K562 (cell line): Measurements from ENCODE around the gene CCDC194. TPM values are rescaled to one million over a fixed set of nuclear protein-coding genes. Genes with fewer than 3 reads are reported as not detected.

Source experiments
- ARHGAP35 ChIP-seq: fragments of 450-650 bp; IDR thresholded peaks from 2 replicates; pipeline ENCODE4 v1.6.1; 2018; ENCODE audit not compliant: partially characterized antibody
- BRD9 ChIP-seq: fragments of 450-650 bp; IDR thresholded peaks from 2 replicates; pipeline ENCODE4 v1.6.1; 2018; ENCODE audit warnings: low read depth; ENCODE audit not compliant: partially characterized antibody
- CREM ChIP-seq: IDR thresholded peaks from 2 replicates; pipeline ENCODE4 v1.6.1; 2014; ENCODE audit warnings: antibody characterized with exemption, low read depth
- DPF2 ChIP-seq: fragments of 450-650 bp; IDR thresholded peaks from 2 replicates; pipeline ENCODE4 v1.6.1; 2016
- FOXJ3 ChIP-seq: sonication (generic); formaldehyde crosslinking; IDR thresholded peaks from 2 replicates; pipeline ENCODE4 v1.4.0; 2020; ENCODE audit warnings: mild to moderate bottlenecking, missing genetic modification reagents
- MAFG ChIP-seq: fragments of 450-650 bp; conservative IDR thresholded peaks from 2 replicates; pipeline ENCODE4 v1.6.1; 2016; ENCODE audit warnings: missing genetic modification characterization, missing compliant biosample characterization
- MAZ ChIP-seq, 2 experiments: fragments of 450-650 bp in 1 of 2; sonication (generic) in 1 of 2; formaldehyde crosslinking; IDR thresholded peaks in 1 of 2; conservative IDR thresholded peaks in 1 of 2; 2 replicates each; pipeline versions ENCODE4 v1.4.0 to v1.5.0; 2020; ENCODE audit warnings: mild to moderate bottlenecking in 1 of 2, missing genetic modification reagents in 1 of 2
- MEF2A ChIP-seq: IDR thresholded peaks from 2 replicates; pipeline ENCODE4 v1.6.1; 2011; ENCODE audit warnings: low read depth, mild to moderate bottlenecking, low read length, moderate library complexity; ENCODE audit not compliant: control insufficient read depth
- MYBL2 ChIP-seq, 2 experiments: fragments of 450-650 bp in 1 of 2; sonication (generic) in 1 of 2; formaldehyde crosslinking in 1 of 2; IDR thresholded peaks; 2 replicates each; pipeline versions ENCODE4 v1.6.1 to v1.8.1; 2017 to 2022; ENCODE audit warnings: borderline replicate concordance in 1 of 2, inconsistent platforms in 1 of 2, low read depth in 1 of 2, mild to moderate bottlenecking in 1 of 2, missing genetic modification reagents in 1 of 2, moderate library complexity in 1 of 2
- NELFE ChIP-seq: IDR thresholded peaks from 2 replicates; pipeline ENCODE4 v1.6.1; 2011; ENCODE audit warnings: mild to moderate bottlenecking; ENCODE audit not compliant: insufficient read depth, insufficient read length
- NFYB ChIP-seq: IDR thresholded peaks from 2 replicates; pipeline ENCODE4 v1.6.1; 2011; ENCODE audit warnings: mild to moderate bottlenecking, moderate library complexity; ENCODE audit not compliant: insufficient read length; ENCODE audit errors: extremely low read depth
- RFX5 ChIP-seq: IDR thresholded peaks from 2 replicates; pipeline ENCODE4 v1.6.1; 2011; ENCODE audit warnings: low read depth, mild to moderate bottlenecking, improper control_type of control experiment, low read length
- SIX5 ChIP-seq, 2 experiments: IDR thresholded peaks; 2 replicates each; pipeline ENCODE4 v1.6.1; 2011; ENCODE audit warnings: low read length in 2 of 2, borderline replicate concordance in 1 of 2, low read depth in 1 of 2, mild to moderate bottlenecking in 1 of 2, moderate library complexity in 1 of 2; ENCODE audit not compliant: insufficient read depth in 1 of 2
- SREBF2 ChIP-seq: sonication (generic); formaldehyde crosslinking; IDR thresholded peaks from 2 replicates; pipeline ENCODE4 v1.4.0; 2020; ENCODE audit warnings: mild to moderate bottlenecking, missing genetic modification reagents
- SUPT5H ChIP-seq: fragments of 450-650 bp; IDR thresholded peaks from 2 replicates; pipeline ENCODE4 v1.6.1; 2016
- TCFL5 ChIP-seq: fragments of 250-450 bp; sonication (Bioruptor Pico); conservative IDR thresholded peaks from 2 replicates; pipeline ENCODE4 v1.6.1; 2021; ENCODE audit warnings: mild to moderate bottlenecking, moderate library complexity, matching md5 sums
- ZNF347 ChIP-seq: fragments of 450-650 bp; formaldehyde crosslinking; IDR thresholded peaks from 2 replicates; pipeline ENCODE4 v1.4.0; 2020; ENCODE audit warnings: low read depth, mild to moderate bottlenecking, moderate library complexity
- ZNF41 ChIP-seq: fragments of 250-450 bp; sonication (Bioruptor Pico); conservative IDR thresholded peaks from 2 replicates; pipeline ENCODE4 v1.4.0; 2020; ENCODE audit warnings: mild to moderate bottlenecking
- ZNF639 ChIP-seq, 2 experiments: fragments of 200-800 bp in 1 of 2; sonication (Bioruptor generic) in 1 of 2; sonication (generic) in 1 of 2; formaldehyde crosslinking in 1 of 2; IDR thresholded peaks in 1 of 2; conservative IDR thresholded peaks in 1 of 2; 2 replicates each; pipeline versions ENCODE4 v1.5.0 to v1.6.1; 2016 to 2020; ENCODE audit warnings: missing compliant biosample characterization in 1 of 2, missing genetic modification characterization in 1 of 2, missing genetic modification reagents in 1 of 2
- ZNF764 ChIP-seq: fragments of 250-450 bp; sonication (Bioruptor Pico); IDR thresholded peaks from 2 replicates; pipeline ENCODE4 v1.4.0; 2020; ENCODE audit warnings: low read depth, mild to moderate bottlenecking, moderate library complexity
- polyA plus RNA-seq, 8 experiments: library from polyadenylated mRNA; depleted of rRNA in 4 of 8; stranded (reverse) in 5 of 8; unstranded in 3 of 8; fragments of >200 nt; fragmentation: Nextera tagmentation in 2 of 8; fragmentation: Illumina TruSeq in 1 of 8; extraction: Ambion mirVana in 2 of 8; extraction: Trizol in 1 of 8; gene quantifications; 2 replicates each; pipeline versions ENCODE4 v1.2.1 to v1.2.3, GENCODE V29; 2011 to 2014; ENCODE audit warnings: inconsistent platforms in 1 of 8, missing spikeins in 1 of 8
- total RNA-seq, 7 experiments: library from RNA; depleted of rRNA in 6 of 7; stranded (reverse); fragments of >200 nt in 6 of 7; fragmentation: Illumina TruSeq in 2 of 7; extraction: Trizol in 2 of 7; gene quantifications; 2 replicates each; pipeline versions ENCODE4 v1.2.1 to v1.2.3, GENCODE V29; 2011 to 2021; ENCODE audit warnings: low replicate concordance in 1 of 7
- TF ChIP-seq, protein P1 (sequence below): fragments of 450-650 bp; IDR thresholded peaks from 2 replicates; pipeline ENCODE4 v1.6.1; 2016; ENCODE audit warnings: antibody characterized with exemption
- TF ChIP-seq, protein P2 (sequence below): fragments of 150-350 bp; conservative IDR thresholded peaks from 2 replicates; pipeline ENCODE4 v1.6.1; 2014; ENCODE audit warnings: low read length

The CCDC194 gene
- total and polyA plus RNA-seq, 9 of the 15 experiments (the other 6 are each of a cell fraction or from before 2014, with no cell fraction given) = 0.13 to 1.3 (median 0.39) TPM; not detected in 3

- TF ChIP-seq MAZ (CRISPR knock-in tag; conservative IDR thresholded peaks at IDR 0.05 in 1 of 2, IDR thresholded peaks at IDR 0.05 in 1 of 2) (peak; percentile 90 to 94), ZNF764 (no peak), BRD9 (no peak), ZNF639 (CRISPR knock-in tag; conservative IDR thresholded peaks at IDR 0.05 in 1 of 2, IDR thresholded peaks at IDR 0.05 in 1 of 2) (peak in 1 of 2 experiments; percentile 67; a peak in 2 of 4 replicates), SREBF2 (CRISPR knock-in tag) (no peak), NFYB (peak; percentile 64), RFX5 (no peak; the same call in 1 of the 2 replicates), MAFG (tag) (no peak), ZNF41 (no peak), MYBL2 (IDR thresholded peaks at IDR 0.05; ENCODE audit: low read depth) (no peak), MYBL2 (CRISPR knock-in tag; IDR thresholded peaks at IDR 0.05; ENCODE audit: borderline replicate concordance) (no peak), SUPT5H (peak; percentile 53; the same call in 1 of the 2 replicates), NELFE (no peak), FOXJ3 (CRISPR knock-in tag) (no peak), DPF2 (peak; percentile 61; the same call in 1 of the 2 replicates), TCFL5 (CRISPR knock-in tag) (no peak), ZNF347 (CRISPR knock-in tag) (no peak), SIX5 (IDR thresholded peaks at IDR 0.05; ENCODE audit: borderline replicate concordance in 1 of 2, insufficient read depth in 1 of 2, low read depth in 1 of 2, low read length in 2 of 2) (peak; percentile 58 to 70), ARHGAP35 (peak; percentile 49), MEF2A (no peak), CREM (peak; percentile 95)
- TF ChIP-seq, protein P1, sequence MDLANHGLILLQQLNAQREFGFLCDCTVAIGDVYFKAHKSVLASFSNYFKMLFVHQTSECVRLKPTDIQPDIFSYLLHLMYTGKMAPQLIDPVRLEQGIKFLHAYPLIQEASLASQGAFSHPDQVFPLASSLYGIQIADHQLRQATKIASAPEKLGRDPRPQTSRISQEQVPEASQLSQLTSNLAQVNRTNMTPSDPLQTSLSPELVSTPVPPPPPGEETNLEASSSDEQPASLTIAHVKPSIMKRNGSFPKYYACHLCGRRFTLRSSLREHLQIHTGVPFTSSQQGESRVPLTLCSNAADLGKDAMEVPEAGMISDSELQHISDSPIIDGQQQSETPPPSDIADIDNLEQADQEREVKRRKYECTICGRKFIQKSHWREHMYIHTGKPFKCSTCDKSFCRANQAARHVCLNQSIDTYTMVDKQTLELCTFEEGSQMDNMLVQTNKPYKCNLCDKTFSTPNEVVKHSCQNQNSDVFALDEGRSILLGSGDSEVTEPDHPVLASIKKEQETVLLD = peak; percentile 33; the same call in 1 of the 2 replicates
- TF ChIP-seq, protein P2, sequence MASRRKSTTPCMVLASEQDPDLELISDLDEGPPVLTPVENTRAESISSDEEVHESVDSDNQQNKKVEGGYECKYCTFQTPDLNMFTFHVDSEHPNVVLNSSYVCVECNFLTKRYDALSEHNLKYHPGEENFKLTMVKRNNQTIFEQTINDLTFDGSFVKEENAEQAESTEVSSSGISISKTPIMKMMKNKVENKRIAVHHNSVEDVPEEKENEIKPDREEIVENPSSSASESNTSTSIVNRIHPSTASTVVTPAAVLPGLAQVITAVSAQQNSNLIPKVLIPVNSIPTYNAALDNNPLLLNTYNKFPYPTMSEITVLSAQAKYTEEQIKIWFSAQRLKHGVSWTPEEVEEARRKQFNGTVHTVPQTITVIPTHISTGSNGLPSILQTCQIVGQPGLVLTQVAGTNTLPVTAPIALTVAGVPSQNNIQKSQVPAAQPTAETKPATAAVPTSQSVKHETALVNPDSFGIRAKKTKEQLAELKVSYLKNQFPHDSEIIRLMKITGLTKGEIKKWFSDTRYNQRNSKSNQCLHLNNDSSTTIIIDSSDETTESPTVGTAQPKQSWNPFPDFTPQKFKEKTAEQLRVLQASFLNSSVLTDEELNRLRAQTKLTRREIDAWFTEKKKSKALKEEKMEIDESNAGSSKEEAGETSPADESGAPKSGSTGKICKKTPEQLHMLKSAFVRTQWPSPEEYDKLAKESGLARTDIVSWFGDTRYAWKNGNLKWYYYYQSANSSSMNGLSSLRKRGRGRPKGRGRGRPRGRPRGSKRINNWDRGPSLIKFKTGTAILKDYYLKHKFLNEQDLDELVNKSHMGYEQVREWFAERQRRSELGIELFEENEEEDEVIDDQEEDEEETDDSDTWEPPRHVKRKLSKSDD = no peak
Observed at GRCh38 chr19:17419621-17420474, 25.9 kb upstream of the CCDC194 start, which contains the start of gene MVB12A (continued).
